Stimulated activated CD4-positive, alpha-beta T cell treated with anti-CD3 and anti-CD28 coated beads, Interleukin-15, amount 100 ng/mL, for 1 hour (primary cell): ENCODE results near the gene LSM11.

Source experiments
- DNase-seq, 2 donors: peaks; one replicate each; pipeline ENCODE4 v3.0.0-alpha.2; 2020; ENCODE audit warnings: low read depth in 1 of 2, low spot score in 1 of 2

The LSM11 gene

DNA sequence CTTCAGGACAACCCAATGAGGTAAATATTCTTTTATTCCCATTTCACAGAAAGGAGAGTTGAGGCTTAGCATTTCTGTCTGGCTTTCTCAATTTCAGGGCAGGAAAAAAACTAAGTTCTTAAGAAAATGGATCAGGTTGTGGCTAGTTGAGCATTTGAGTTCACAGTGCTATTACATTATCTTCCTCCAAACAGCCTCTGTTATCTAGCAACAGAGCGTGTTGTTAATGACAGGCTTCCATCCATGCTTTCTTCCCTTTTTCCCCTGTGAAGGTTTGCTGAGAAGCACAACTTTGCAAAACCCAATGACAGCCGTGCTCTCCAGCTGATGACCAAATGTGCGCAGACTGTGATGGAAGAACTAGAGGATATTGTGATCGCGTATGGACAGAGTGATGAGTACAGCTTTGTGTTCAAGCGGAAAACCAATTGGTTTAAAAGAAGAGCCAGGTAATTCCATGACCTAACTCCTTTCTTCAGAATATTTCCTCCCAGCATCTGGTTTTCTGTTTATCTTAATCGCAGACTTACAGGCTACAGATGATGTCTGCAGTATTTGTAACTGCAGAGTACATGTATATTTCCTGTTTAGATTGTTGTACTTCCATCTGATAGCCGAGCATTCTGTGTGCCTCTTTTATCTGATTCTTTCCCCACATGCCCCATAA lies 10.8 kb upstream of the LSM11 start:
- DNase-seq, result no peak

GRCh38 chr5:157734436-157734835 lies 9.1 kb upstream of the LSM11 start:
- DNase-seq, result no peak

DNA sequence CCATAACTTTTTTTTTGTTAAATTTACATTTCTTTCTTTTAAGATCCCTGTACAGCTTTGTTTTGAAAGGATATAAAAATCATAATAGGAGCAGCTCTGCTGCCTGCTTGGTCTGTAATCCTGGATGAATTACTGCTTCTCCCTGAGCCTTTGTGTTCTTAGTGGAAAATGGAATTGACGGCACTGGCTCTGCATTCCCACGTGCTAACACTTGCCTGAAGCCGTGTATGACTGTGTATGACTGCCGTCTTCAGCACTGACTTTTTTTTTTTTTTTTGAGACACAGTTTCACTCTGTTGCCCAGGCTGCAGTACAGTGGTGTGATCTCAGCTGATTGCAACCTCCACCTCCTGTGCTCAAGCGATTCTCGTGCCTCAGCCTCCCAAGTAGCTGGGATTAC lies 7.5 kb upstream of the LSM11 start:
- no peak for DNase-seq

- no peak for DNase-seq
Observed at GRCh38 chr5:157739388-157740228, 3.9 kb upstream of the LSM11 start.

- no peak for DNase-seq
Observed at GRCh38 chr5:157740229-157740610, 3.3 kb upstream of the LSM11 start.

- DNase-seq, result no peak
Observed at GRCh38 chr5:157741131-157741530, 2.4 kb upstream of the LSM11 start.

DNA sequence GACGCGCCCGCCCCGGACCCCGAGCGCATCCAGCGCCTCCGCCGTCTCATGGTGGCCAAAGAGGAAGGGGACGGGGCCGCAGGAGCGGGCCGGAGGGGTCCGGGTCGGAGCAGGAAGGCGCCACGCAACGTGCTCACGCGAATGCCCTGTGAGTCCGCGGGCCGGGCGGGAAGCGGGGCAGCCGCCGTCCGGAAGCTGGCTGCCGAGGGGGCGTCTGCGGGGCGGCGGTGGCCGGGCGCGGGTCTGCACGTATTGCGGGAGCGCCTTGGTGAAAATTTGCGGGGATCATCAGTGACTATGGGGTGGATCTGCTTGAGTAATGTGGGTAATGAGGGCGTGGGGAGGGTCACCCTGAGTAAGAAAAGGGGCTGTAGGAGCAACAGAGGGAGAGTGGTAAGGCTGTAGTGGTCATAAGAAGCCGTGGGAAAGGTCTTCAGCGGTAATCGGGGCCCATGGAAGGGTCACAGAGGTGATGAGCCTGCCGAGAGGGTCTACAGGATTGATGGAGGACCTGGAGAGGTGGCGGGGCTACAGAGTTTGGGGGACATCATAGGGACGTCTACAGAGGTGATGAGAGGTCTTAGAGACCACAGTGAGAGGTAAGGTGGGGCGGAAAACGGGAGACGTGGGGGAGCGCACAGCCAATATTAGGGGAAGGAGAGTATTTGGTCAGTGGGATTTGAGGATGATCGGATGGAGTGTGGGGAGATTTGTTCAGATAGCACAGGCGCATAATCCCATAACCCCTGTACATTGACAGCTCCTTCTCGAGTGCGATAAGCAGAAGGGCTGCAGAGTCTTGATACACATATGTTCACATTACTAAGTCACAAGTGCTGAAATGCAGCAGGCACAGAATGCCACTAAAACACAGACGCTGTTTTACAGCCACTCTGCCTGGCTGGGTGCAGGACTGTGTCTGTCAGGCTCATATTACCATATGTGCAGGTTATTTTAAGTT lies 819 bp downstream of the LSM11 start:
- no peak for DNase-seq

- DNase-seq, result no peak
Observed at GRCh38 chr5:157745041-157745456, 1.5 kb downstream of the LSM11 start.

- DNase-seq, result no peak
Observed at GRCh38 chr5:157747173-157747740, 3.7 kb downstream of the LSM11 start.

GRCh38 chr5:157747766-157748700 lies 4.5 kb downstream of the LSM11 start:
- no peak for DNase-seq

- no peak for DNase-seq
Observed at GRCh38 chr5:157748760-157749461, 5.4 kb downstream of the LSM11 start.

DNA sequence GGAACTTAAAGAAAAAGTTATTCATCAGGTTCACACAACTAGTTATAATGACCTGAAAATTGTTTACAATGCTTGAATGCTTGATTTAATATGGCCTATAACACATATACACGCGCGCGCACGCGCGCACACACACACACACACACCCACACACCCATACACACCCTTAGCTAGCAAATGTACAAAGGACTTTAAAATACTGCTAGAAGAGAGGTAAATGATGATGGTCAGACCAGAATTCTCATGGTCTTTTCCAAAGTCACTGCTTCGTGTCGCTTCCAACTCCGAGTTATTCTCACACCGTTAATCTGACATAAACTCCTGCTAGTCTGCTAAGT lies 5.9 kb downstream of the LSM11 start:
- no peak for DNase-seq

DNA sequence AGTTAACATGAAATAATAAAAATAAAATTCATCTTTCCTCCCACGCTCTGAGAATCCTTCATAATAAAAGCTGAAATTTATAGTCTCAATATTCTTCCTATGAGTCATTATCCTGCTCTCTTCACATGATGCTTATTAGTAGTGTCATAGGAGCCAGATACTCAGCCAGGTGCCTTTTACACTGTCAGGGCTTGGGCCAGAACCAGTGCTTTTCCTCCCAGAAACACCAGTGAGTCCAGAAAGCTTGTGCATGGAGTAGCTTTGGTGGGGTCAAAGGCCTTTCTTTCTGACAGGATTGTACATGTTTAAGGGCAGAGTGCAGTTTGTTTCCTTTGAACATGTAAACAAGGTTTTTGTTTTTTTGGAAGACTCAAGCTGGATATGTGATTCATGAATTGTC lies 6.8 kb downstream of the LSM11 start:
- no peak for DNase-seq

DNA sequence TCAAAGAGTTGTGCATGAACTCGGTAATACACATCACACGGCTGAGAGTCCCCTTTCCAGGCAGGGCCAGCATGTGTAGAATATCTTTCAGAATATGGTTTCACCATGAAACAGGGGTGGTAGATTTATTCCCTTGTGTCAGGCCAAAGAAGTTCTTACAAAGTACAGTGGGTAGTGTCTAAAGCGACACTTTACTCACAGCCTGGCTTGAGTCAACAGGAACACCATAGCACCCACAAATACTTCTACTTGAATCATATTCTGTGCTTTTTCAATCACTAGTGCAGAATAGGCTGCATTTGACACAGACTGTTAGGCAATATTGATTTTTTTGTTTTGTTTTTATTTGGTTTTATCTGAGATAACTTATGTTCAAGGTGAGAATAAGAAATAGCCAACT lies 12.6 kb downstream of the LSM11 start:
- DNase-seq, result no peak

- DNase-seq, result no peak
Observed at GRCh38 chr5:157758706-157759105, 15.2 kb downstream of the LSM11 start.

DNA sequence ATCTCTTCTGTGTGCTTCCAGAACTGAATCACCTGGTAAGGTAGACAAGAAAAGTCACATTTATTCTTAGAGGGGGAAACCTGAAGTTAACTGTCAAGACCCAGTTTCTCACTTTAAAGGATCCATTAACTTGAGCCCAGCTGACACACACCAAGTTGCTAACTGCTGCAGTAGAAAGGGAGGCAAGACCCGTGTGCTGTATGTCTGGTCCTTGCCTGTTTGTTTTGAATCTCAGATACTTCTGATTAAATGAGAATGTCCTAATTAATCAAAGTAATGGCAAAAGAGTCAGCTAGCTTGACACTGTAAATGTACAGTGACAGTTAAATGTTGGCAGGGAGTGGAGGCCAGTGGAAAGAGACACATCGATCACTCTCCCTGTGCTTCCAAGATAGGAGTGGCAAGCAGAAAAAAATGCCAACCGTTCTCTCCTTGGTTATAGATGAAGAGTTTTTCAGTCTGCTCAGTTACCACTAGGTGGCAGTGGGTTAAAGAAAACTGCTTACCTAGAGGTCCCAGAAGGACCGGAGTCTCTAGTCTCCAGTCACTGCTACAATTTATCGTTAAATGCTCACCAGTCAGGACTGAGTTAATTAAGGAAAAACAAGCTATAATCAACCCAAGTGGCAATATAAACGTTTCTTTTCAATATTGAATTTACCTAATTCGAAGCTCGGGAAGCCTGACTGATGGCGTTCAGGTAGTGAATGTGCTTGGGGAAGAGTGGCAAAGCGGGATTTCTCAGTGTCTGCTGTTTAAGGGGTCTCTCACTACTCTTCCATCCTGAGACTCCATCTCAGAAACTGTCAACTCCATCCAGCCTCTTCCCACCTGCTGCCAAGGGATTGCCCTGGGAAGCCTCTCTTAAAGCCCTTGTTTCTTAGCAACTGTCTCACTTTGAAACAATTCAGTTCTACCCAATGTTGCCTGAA lies 18.4 kb downstream of the LSM11 start:
- no peak for DNase-seq

DNA sequence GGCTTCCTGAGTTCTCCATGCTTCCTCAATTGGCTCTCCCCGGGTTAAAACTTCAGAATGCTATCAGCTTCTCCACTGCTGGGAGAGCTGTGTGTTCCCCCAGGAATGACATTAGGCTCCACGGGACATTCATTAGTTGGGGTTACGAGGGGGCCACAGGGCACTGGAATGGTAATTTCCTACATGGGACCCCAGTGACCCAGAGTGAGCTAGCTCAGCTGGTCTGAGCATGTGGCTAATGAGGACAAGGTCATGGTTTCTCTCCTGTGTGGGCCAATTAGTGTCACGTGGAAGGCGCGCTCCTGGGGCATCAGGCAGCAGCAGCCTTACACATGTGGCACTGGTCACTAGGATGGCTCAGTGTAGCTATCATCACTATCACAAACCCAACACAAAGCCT lies 21.0 kb downstream of the LSM11 start:
- DNase-seq, result no peak

DNA sequence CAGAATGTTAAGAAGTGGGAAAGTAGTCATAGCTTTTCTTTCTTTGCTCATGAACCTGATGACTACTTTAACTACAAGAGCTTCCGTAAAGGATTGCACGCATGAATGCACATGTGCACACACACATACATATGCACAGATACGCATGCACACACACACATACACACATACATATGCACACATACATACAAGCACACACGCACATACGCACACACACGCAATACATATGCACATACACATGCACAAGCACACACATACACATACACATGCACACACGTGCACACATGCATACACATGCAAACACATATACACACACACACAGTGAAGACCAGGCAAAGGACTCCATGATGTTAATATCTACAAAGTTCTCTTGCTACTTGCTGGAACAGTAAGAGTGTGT lies 22.9 kb downstream of the LSM11 start:
- DNase-seq, result no peak

GRCh38 chr5:157766902-157767301 lies 23.4 kb downstream of the LSM11 start:
- DNase-seq, result no peak
